GM18868 (cell line): ENCODE data around the gene NAT9.

ENCODE experiments used
- ATAC-seq: cut with Tn5 transposase; IDR thresholded peaks from one replicate; pipeline ENCODE4 v1.9.1; 2021; ENCODE audit warnings: mild to moderate bottlenecking, moderate library complexity; ENCODE audit not compliant: unreplicated experiment

The NAT9 gene

GRCh38 chr17:74780443-74781238 is 4.5 kb upstream of the NAT9 start:
- ATAC-seq: no peak

GRCh38 chr17:74779948-74780400 is 3.8 kb upstream of the NAT9 start:
- peak; percentile 34 for ATAC-seq

- no peak for ATAC-seq
Measured at GRCh38 chr17:74779501-74779900, 3.4 kb upstream of the NAT9 start.

- ATAC-seq: no peak
Measured at GRCh38 chr17:74778960-74779359, 2.8 kb upstream of the NAT9 start.

- no peak for ATAC-seq
Measured at GRCh38 chr17:74777901-74778515, 1.9 kb upstream of the NAT9 start.

GRCh38 chr17:74776990-74777389 is 845 bp upstream of the NAT9 start:
- ATAC-seq: no peak

GRCh38 chr17:74775409-74776043 is 619 bp downstream of the NAT9 start:
- ATAC-seq: no peak

- ATAC-seq: no peak
Measured at GRCh38 chr17:74773871-74774286, 2.3 kb downstream of the NAT9 start.

- no peak for ATAC-seq
Measured at GRCh38 chr17:74773414-74773813, 2.7 kb downstream of the NAT9 start.

GRCh38 chr17:74772053-74772452 is 4.1 kb downstream of the NAT9 start:
- no peak for ATAC-seq

GRCh38 chr17:74771319-74771914 is 4.7 kb downstream of the NAT9 start:
- ATAC-seq: no peak

GRCh38 chr17:74770498-74771318 is 5.4 kb downstream of the NAT9 start:
- ATAC-seq: peak; percentile 55

GRCh38 chr17:74769856-74770497 is 6.2 kb downstream of the NAT9 start:
- ATAC-seq: no peak

GRCh38 chr17:74769266-74769855 is 6.8 kb downstream of the NAT9 start:
- ATAC-seq: no peak

- no peak for ATAC-seq
Measured at GRCh38 chr17:74768763-74769114, 7.4 kb downstream of the NAT9 start.

GRCh38 chr17:74768069-74768762 is 7.9 kb downstream of the NAT9 start:
- ATAC-seq: no peak

- ATAC-seq: no peak
Measured at GRCh38 chr17:74767111-74767516, 9.0 kb downstream of the NAT9 start.

- no peak for ATAC-seq
Measured at GRCh38 chr17:74766413-74766812, 9.7 kb downstream of the NAT9 start.

GRCh38 chr17:74764751-74765286 is 11.3 kb downstream of the NAT9 start:
- no peak for ATAC-seq
